HG03469 (cell line): ENCODE results near the gene SLC29A2.

Experiments used
- ATAC-seq: cut with Tn5 transposase; IDR thresholded peaks from one replicate; pipeline ENCODE4 v1.9.1; 2021; ENCODE audit warnings: mild to moderate bottlenecking, moderate library complexity, moderate number of reproducible peaks; ENCODE audit not compliant: unreplicated experiment

Gene SLC29A2

GRCh38 chr11:66371627-66372415 is at the start of gene SLC29A2:
Gene SLC29A2 (minus strand): TSS chr11:66371760. CDS start chr11:66371591, 169 bp downstream.
- ATAC-seq, result no peak

GRCh38 chr11:66420671-66421476 is 49.3 kb upstream of the SLC29A2 start, which contains the start of gene NPAS4:
Gene NPAS4 (plus strand): TSS chr11:66421035. CDS start chr11:66421180, 145 bp downstream.
- no peak for ATAC-seq

GRCh38 chr11:66419825-66420224 is 48.3 kb upstream of the SLC29A2 start:
- ATAC-seq, result no peak

- ATAC-seq, result no peak
Measured at GRCh38 chr11:66418986-66419308, 47.4 kb upstream of the SLC29A2 start.

GRCh38 chr11:66418168-66418985 is 46.8 kb upstream of the SLC29A2 start:
- no peak for ATAC-seq

GRCh38 chr11:66417000-66417399 is 45.4 kb upstream of the SLC29A2 start:
- no peak for ATAC-seq

GRCh38 chr11:66415423-66415822 is 43.9 kb upstream of the SLC29A2 start:
- ATAC-seq, result no peak

- ATAC-seq, result no peak
Measured at GRCh38 chr11:66414120-66414934, 42.8 kb upstream of the SLC29A2 start.

- no peak for ATAC-seq
Measured at GRCh38 chr11:66413167-66413566, 41.6 kb upstream of the SLC29A2 start.

GRCh38 chr11:66412110-66412509 is 40.5 kb upstream of the SLC29A2 start:
- no peak for ATAC-seq

- no peak for ATAC-seq
Measured at GRCh38 chr11:66411323-66411722, 39.8 kb upstream of the SLC29A2 start.

GRCh38 chr11:66410191-66410590 is 38.6 kb upstream of the SLC29A2 start:
- ATAC-seq, result no peak

GRCh38 chr11:66409226-66409625 is 37.7 kb upstream of the SLC29A2 start:
- no peak for ATAC-seq

GRCh38 chr11:66408488-66409214 is 37.1 kb upstream of the SLC29A2 start:
- ATAC-seq, result no peak

- no peak for ATAC-seq
Measured at GRCh38 chr11:66407651-66408050, 36.1 kb upstream of the SLC29A2 start.

GRCh38 chr11:66393954-66394353 is 22.4 kb upstream of the SLC29A2 start:
- no peak for ATAC-seq

GRCh38 chr11:66391322-66391721 is 19.8 kb upstream of the SLC29A2 start:
- no peak for ATAC-seq

- ATAC-seq, result no peak
Measured at GRCh38 chr11:66388780-66389386, 17.3 kb upstream of the SLC29A2 start.
